ENCODE data around the gene GNG10. TPM values are rescaled to one million over a fixed set of nuclear protein-coding genes. Genes with fewer than 3 reads are reported as not detected.

Gene GNG10
- total RNA-seq, 1 donor from 2014 or later: 34.3 TPM

DNA sequence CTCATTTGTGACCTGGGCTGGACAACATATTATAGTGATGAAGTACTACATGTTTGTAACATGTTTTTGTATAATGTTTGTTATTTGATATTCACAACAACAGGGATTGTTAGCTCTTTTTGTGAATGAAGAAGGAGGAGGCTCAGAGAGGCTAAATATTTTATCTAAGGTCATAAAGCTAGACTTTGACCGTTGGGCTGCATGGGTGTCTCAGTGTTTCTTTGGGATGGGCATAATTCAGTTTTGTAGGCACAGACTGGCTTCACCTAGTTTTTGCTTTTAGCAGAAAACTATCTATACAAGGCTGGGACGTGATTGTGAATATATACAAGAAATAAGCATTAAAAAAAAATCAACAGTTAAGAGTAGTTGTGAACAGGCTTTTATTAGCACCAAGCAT lies 15.0 kb upstream of the GNG10 start:
- intact Hi-C loops (cut with micrococcal nuclease): no loop called here

DNA sequence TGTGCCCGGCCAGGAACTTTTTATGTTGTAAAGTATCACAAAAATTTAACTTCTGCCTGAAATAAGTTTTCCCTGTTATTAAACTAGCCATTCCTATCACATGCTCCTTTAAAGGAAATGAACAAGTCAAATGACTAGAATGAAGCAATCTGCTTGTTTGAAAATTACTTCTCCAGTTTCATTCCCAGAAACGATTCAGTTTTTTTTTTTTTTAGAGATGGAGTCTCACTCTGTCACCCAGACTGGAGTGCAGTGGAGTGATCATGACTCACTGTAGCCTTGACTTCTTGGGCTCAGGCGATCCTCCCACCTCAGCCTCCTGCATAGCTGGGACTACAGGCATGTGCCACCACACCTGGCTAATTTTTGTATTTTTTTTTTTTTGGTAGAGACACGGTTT lies 13.3 kb upstream of the GNG10 start:
- intact Hi-C loops (cut with micrococcal nuclease): no loop called here

DNA sequence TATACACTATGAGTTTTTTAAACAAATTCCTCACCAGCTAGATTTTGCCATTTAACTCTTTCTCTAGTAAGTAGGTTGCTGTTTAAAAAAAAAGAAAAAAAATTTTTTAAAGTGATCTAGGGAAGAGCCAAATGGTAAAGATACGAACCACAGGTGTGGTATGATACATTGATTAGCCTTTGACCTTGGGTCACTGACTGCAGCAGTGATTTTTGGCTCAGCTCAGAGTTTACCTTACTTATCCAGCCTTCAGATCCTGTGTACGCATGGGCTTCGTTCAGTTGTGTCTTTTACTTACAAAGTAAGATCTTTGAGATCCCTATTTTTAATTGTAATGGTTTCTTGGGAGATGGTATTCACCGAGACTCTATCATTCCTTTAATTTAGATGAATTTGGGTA lies 12.4 kb upstream of the GNG10 start:
- intact Hi-C loops (cut with micrococcal nuclease): no loop called here

DNA sequence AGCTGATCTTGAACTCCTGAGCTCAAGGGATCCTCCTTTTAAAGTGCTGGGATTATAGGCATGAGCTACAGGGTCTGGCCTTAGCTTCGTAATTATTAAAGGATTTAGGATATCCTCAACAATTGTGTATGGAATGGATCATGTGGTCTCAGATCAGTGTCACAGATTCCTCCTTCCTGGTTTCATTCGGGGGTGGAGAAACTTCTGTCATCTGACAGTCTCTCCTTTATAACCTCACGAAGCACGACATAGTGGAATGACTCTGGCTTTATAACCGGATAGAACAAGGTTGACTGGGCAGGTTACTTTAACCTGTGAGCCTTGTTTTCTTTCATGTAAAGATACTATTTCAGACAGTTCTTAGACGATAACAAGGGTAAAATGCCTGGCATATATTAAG lies 4.4 kb upstream of the GNG10 start:
- intact Hi-C loops (cut with micrococcal nuclease): no loop called here

GRCh38 chr9:111658943-111659342 lies 2.5 kb upstream of the GNG10 start:
- intact Hi-C loops (cut with micrococcal nuclease): no loop called here

DNA sequence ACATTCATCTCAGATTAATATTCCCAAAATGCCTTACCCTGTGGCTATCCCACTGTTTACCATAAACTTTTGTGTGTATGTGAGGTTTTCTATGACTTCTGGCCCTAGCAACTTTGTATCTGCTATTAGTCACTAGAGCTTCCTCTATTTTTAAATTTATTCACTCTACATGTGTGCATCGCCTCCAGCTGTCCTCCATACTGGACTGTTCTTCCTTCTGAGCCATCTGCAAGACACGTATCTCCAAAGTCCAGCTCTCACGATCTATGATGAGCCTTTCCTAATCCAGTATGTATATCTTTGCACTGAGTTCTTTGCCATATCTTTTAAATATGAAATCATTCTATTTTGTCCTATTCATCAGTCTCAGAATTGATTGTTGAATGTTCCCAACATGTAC lies 1.7 kb upstream of the GNG10 start:
- intact Hi-C loops (cut with micrococcal nuclease): loop anchor here (2.0 to 10.0 kb wide), 6 partner anchors 237 to 1615 kb away; partner anchors contain the start of genes CDC26, PRPF4, SNX30 and TXN

DNA sequence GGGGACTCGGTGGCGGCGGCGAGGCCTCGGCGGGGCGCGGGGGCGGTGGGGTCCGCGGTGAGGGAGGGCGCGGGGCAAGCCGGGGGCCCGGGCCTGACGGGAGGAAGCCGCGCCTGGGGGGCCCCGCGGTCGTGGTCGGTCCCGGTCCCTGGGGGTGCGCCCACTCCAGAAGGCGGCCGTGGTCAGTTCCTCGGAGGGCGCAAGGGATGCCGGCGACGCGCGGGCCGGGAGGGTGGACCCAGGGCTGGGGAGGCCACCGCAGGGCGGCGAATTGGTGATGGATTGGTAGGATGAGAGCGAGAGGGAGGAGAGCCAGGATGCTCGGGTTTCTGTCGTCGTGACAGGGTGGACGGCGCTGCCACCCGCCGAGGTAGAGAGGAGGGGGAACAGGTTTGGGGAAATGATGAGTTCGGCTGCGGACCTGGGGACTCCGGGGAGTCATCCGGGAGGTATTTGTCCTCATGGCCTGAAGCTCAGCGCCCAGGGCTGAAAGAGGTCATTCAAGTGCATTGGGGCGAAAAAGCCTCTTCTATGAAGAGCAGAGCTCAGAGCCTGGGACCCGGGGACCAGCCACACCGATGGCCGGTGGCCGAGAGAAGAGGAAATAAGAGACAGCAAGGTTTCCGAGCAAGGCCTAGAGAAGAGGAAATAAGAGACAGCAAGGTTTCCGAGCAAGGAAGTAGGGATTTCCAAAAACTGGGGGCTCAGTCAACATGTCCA lies 557 bp downstream of the GNG10 start:
- intact Hi-C loops (cut with micrococcal nuclease): loop anchor here (1.0 to 10.0 kb wide), 15 partner anchors 31 to 1613 kb away; partner anchors contain the start of genes CDC26, DNAJC25, HSDL2 and INIP

DNA sequence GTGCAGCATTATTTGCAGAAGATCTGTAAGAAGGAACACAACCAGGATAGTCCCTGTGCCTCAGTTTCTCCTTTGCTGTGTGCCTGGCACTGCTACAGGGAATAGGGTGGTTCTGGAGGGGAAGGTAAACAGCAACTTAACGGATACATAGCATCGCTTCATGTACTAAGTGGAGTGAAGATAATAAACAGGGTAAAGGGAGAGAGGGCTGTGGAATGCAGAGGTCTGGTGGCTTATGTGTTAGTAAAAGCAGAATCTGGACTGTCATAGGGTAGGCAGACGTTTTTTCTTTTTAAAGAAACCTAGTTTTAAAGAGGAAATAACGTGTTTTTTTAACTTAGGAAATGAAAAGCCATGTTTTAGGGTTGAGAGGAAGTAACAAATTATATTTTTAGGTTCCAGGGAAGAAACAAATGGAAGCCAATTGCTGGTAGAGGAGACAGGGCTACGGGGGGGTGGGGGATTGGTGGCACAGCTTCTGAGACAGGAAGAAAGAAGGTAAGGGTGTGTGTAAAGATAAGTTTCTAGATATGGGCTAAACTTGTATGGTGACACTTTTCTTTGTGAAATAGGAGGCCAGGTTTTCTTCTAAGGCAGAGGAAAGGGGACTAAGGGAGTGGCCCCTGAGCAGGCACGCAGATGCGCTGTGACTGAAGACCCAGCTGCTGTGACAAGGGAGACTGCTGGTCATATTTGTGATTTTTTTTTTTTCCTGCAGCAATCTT lies 1.3 kb downstream of the GNG10 start:
- intact Hi-C loops (cut with micrococcal nuclease): loop anchor here (1.0 to 10.0 kb wide), 11 partner anchors 31 to 1612 kb away; partner anchors contain the start of genes CDC26, DNAJC25, PRPF4 and PTBP3

- intact Hi-C loops (cut with micrococcal nuclease): loop anchor here (2.0 to 10.0 kb wide), 7 partner anchors 254 to 1611 kb away; partner anchors contain the start of genes CDC26, PRPF4, PTBP3 and SNX30
Measured at GRCh38 chr9:111663301-111663823, 2.0 kb downstream of the GNG10 start.

- intact Hi-C loops (cut with micrococcal nuclease): loop anchor here (10.0 kb wide), 2 partner anchors 1087 to 1607 kb away; partner anchors contain the start of genes CDC26, PRPF4 and SNX30
Measured at GRCh38 chr9:111668026-111668573, 6.7 kb downstream of the GNG10 start.

- intact Hi-C loops (cut with micrococcal nuclease): loop anchor here (10.0 kb wide), 2 partner anchors 1086 to 1606 kb away; partner anchors contain the start of genes CDC26, PRPF4 and SNX30
Measured at GRCh38 chr9:111668601-111669000, 7.2 kb downstream of the GNG10 start.

DNA sequence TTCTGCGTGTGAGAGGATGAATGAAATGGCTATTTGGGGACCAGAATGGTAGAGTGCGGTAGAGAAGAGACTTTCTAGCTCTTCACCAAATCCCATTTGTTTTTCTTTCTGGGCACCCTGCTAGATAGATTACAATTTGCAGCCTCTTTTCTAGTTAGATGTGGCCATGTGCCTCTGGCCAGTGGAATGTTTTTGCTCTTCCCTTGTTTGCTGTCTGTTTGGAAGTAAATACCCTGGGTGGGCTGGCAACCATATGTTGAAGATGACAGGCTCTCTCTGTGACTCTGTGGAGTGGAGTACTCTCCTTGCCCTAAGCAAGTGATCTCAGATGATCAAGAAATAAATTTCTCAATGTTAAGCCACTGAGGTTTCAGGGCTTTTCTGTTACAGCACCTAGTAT lies 12.9 kb downstream of the GNG10 start:
- intact Hi-C loops (cut with micrococcal nuclease): no loop called here

DNA sequence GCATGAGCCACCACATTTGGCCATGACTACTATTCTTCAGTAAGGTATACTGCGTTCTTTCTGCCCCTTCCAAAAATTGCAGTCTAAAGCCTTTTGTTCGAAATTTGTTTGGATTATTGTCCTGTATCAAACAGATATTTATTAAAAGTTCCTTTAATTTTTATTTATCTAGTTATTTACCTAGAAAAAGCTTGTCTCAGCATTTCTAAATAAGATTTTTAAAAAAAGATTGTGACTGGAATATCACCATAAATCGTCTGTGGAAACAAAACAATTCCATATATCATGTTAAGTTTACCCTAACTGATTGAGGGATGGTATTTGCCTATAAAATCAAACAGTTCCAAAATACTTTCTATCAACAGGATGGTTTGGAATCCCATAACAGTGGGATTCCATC lies 14.7 kb downstream of the GNG10 start:
- intact Hi-C loops (cut with micrococcal nuclease): no loop called here

GRCh38 chr9:111678293-111678692 lies 16.9 kb downstream of the GNG10 start:
- intact Hi-C loops (cut with micrococcal nuclease): no loop called here

DNA sequence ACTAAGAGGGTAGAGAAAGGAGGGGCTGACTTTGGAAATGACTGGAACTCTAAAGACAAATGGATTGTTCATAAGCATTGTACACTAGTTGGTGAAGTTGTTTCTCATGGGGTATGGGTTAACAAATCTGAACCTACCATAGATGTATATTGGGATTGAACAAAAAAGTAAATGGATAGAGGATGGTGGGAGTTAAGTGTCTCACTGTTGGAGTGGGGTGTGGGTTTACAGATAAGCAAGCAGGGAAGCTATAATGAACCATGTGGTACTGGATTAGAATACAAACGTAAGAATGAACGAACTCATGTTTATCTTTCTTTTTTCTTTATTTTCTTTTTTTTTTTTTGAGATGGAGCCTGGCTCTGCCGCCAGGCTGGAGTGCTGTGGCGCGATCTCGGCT lies 17.8 kb downstream of the GNG10 start:
- intact Hi-C loops (cut with micrococcal nuclease): no loop called here

GRCh38 chr9:111683392-111683791 lies 22.0 kb downstream of the GNG10 start:
- intact Hi-C loops (cut with micrococcal nuclease): no loop called here

GRCh38 chr9:111691672-111692329 lies 30.4 kb downstream of the GNG10 start:
- intact Hi-C loops (cut with micrococcal nuclease): loop anchor here (1.0 kb wide), 1 partner anchor 94 kb away; no protein-coding TSS in a partner anchor

- intact Hi-C loops (cut with micrococcal nuclease): no loop called here
Measured at GRCh38 chr9:111696796-111697195, 35.4 kb downstream of the GNG10 start.

GRCh38 chr9:111700776-111701175 lies 39.4 kb downstream of the GNG10 start:
- intact Hi-C loops (cut with micrococcal nuclease): no loop called here

DNA sequence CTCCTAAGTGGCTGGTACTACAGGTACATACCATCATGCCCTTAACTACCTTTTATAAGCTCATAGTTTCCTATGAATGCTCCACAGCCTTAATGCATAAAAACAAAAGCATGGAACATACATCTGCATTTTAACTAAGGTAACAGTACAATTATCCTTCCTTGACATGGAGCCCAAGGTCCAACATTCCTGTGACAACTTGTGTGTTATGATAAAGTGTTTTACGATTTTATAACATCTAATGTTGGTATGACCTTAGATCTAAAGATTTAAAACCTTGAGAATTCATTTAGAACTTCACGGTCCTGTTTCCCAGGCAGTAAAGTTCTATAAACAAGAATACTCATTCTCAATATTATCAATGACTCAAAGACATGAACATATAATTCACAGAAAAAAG lies 43.1 kb downstream of the GNG10 start:
- intact Hi-C loops (cut with micrococcal nuclease): no loop called here

- intact Hi-C loops (cut with micrococcal nuclease): no loop called here
Measured at GRCh38 chr9:111711548-111711947, 50.1 kb downstream of the GNG10 start.
